Superior temporal gyrus (tissue), 1 donor: Measurements from ENCODE around the gene ARMC9.
"Not testable (repeated sequence)": the region's sequence is repeated elsewhere in the genome, so short reads cannot be mapped to it uniquely, and the experiment has no call there.

Experiments
- DNase-seq: peaks from one replicate; pipeline ENCODE4 v3.0.0-alpha.2; 2016; ENCODE audit errors: extremely low spot score

ARMC9 gene

DNA sequence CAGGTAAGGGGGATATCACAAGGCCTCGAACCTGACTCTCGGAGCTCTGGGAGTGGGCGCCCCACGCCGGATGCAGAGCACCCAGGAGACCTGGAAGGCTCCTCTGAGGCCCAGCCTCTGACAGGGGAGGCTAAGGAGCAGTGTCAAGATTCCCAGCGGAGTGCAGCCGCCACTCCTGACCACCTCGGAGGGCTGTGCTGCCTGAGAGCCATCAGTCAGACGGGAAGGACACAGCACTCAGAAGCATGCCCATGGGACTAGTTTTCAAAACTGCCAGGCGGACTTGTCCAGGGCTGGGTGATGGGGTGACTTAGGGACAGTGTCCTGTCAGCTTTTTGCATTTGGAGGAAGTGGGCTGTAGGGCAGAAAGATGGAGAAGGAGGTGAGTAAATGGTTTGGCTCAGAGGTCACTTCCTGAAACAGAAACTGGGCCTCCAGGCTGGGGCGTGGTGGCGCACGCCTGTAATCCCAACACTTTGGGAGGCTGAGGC, 162.5 kb downstream of the ARMC9 start:
- DNase-seq = no peak

DNA sequence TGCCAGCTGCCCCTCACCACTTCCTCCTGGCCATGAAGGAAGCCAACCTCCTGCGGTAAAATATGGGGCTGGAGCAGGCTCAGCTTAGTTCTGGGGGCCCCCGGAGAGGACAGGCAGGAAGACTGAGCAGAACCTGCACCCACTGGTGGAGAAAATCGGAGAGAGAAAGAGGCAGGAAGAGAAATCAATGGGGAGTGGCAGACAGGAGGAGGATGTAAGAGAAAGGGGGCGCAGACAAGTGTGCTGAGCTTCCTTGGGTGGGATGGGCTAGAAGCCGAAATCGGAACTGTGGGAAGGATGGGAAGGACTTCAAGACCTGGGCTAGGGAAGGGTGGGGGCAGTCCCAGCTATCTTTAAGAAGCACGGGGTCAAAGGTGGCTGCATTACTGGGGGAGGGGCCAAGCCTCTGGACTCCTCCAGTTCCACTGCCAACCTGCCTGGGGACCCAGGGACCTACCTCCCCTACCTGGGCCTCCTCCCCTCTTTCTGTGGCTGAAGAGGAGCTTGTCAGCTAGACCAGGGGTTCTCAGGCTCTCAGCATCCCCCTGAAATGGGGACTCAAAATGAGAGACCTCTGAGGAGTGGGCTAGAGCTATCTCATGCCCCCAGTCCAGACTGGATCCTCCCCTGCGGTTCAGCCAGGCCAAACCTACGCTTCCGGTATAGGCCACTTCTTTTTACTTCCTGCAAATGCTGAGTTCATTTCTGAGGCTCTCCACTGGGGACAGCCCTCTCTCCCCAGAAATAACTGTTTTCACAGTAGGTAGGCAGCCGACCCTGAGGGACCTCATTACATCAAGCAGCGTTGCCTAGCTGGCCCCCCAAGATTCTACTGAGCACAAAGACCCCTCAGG, 163.5 kb downstream of the ARMC9 start:
- no peak for DNase-seq

DNA sequence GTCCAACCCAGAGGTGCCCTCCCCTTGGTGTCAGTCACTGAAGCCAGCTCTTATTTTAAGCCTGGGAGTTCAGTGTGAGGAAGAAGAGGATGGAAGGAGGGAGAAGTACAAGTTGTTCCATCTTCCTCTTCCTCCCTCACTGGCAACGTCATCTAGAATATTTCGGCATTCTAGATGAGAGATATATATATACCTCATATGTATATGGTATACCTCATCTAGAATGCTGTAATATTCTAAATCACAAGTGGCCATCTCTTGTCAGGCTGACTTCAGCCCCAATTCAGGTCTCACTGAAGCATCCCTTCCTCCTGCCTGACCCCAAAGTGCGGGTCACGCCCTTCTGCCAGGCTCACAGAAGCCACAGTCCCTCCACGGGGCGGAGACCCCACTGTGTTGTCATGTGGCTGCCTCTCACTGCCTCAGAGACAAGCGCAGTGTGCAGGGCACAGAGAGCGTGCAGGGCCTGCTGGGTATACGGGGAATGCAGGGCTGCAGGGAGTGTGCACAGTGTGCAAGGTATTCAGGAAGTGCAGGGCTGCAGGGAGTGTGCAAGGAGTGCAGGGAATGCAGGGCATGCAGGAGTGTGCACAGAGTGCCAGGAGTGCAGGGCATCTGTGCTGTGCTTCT, 164.2 kb downstream of the ARMC9 start:
- no peak for DNase-seq

DNA sequence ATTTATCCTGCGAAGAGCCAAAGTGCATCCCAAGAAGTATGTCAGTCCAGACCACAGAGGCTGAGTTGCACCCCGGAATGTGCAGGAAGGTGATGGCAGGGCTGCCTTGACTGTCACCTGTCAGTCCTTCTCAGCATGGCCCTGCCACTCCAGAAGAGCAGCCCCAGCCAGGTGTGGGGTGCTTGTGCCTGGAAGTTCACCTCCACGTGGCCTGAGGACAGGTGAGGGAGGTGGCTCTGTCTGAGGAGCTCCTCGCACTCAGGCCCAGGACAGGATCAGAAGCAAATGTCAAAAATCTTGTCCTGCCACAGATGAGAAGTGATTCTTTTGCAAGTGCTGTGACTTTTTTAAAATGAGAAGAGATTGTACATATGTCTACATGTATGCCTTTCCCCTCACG, 165.6 kb downstream of the ARMC9 start:
- no peak for DNase-seq

DNA sequence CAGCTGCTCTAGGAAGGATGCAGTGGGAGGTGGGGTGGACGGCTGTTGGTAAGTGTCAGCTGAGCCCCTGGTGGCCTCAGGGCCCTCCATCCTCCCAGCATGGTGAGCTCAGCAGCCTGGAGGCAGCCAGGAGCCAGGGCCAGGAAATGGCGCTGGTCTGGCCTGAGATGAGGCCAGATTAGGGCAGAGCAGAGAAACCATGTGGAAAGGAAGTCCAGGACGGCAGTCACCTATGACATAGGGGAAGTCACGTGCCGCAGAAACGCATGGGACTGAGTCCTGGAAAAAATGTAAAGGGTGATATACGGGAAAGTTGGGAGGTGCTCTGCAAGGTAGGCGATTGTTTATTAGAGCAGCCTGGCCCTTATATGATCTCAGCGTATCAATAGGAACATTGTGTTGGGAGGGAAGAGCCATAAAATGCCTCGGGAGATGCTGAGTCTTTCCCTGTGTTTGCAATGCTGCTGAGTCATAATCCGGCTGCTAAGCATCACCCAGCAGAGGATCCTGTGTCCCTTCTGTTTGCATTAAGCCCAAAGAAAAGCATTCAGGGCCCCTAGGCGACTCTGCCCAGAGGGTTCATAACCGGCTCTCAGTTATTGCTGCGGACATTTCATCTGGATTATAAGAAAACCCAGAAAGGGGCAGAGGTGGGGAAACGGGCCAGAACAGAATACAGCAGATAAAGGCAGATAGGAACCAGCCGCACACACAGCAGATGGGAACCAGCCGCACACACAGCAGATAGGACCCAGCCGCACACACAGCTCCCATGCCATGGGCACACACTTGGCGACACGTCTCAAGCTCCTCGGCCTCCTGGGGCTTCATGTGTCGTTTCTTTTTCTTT, 166.8 kb downstream of the ARMC9 start:
- peak; percentile 89 for DNase-seq

DNA sequence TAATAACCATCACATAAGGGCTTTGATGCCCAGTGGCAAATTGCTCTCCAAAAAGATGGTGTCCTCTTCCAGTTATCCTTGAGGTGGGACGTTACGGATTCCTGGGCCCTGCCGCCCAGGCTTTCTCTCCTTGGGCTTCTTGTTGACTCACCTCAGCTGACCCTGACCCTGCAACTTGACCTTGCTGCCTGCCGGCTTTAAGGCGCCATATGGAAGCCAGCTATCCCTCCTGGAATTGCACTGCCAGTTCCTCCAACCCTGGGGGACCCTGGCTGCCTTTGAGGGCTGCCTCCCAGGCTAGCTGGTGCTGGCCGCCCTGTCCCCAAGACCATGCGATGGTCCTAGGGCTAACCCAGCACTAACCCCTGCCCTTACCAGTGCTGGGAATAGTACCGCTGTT, 168.7 kb downstream of the ARMC9 start:
- DNase-seq = no peak

DNA sequence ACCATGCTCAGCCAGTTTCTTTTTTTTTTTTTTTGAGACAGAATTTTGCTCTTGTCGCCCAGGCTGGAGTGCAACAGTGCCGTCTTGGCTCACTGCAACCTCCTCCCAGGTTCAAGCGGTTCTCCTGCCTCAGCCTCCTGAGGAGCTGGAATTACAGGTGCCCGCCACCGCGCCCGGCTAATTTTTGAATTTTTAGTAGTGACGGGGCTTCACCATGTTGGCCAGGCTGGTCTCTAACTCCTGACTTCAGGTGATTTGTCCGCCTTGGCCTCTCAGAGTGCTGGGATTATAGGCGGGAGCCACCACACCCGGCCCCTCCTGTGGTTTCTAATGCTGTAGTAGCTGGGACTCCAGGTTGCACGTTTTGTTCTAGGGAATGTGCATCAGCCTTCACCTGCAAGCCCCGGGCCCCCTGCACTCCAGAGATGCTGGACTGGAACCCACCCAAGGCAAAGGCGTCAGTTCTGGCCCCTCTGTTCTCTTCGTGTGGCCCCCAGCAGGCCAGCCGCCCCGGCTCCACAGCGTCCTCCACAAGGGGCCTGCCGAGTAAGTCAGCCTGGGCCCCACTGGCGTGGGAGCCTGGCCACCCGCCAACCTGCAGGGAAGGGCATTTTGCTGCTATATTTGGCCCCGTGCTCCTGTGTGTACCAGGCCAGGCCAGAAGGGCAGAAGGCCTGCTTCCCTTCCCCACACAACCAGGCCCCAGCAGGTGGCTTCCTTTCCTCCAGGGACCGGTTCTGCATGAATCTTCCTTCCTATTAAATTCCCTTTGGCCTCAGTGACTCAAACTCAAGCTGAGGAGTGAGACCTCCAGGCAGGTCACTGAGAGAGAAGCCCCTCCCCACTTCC, 171.4 kb downstream of the ARMC9 start:
- no peak for DNase-seq

DNA sequence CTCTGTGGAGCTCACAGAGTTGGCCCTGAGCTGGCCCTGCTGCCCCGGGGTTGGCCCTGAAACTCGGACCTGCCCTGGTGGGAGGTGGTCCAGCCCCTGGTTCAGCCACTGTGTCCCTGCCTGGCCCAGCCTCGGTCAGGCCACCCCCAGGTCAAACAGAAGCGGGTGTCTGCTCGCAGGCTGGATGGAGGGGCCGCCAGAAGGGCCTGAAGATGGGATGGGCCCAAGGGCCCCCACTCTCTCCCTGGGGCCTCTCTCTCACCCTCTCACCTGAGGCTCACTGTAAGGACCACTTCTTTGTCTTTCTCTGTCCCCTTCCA, 172.0 kb downstream of the ARMC9 start:
- DNase-seq = no peak

DNA sequence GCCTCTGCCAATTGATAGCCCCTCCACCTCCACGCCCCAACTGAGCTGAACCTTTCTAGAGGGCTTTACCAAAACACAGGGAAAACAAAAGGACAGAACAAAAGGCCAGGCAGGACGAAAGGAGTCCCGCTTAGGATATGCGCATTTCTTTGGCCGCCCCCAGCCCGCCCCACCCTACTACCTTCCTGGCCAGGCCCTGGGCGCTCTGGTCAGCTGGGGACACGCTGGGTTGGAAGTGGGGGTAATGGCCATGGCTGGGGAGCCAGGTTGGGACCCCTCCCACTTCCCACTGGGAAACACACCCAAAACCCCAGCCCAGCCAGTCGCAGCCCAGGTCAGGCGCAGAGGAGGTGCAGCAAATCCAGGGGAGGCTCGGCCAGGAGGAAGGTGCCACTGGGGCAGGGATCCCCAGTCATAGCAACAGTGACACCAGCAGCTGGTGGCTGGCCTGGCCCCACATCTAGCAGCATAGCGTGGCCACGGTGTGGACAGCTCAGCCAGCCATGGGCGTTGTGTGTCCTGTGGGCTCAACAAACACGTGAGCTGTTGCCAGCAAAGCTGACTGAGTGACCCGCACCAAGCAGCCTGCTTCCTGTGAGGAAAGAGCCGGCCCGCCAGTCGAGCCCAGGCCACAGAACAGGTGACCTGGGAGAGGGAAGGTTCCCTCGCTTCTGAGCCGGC, 172.5 kb downstream of the ARMC9 start:
- DNase-seq = no peak

DNA sequence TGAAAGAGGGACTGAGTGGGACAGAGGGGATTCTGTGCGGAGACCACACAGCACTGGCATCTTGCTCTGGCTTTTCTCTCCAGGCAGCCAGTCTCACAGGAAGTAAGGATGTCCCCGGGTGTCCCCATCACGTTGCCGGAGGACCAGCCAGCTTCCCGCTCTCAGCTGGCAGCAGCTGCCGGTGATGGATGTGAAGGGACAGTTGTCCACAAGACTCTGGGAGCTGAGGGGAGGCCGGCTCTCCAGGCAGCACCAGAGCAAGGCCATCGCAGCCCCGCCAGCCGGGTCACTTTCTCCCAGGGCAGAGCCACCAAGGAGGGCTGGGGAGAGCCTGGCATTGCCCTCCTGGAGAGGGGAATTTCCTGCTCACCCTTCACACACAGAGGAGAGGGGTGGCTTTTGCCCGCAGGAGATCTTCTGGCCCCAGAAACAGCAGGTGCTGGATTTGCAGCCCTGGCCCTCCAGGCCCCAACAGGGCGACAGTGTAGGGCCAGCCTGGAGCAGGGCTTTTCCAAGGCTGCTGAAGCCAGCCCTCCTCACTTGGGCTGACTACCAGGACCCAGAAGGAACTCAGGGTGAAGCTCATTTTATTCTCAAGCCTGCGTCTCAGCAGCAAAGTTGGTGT, 173.1 kb downstream of the ARMC9 start:
- DNase-seq = peak; percentile 57

DNA sequence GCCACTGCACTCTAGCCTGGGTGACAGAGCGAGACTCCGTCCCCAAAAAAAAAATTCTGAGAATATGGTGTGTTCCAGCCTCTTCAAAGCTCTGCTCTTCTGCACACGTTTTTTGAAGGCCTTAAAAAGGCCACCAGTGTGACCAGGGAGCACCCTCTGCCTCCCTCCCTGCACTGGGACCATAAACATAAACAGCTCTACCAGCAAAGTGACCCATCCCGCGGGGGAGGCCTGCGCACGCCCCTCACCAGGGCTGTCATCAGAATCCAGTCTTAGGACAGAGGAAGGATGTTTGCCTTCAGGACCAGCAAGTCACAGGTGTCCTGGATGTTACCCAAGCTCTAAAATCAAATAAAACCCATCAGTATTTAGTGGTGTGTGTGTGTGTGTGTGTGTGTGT, 173.9 kb downstream of the ARMC9 start:
- DNase-seq = no peak

DNA sequence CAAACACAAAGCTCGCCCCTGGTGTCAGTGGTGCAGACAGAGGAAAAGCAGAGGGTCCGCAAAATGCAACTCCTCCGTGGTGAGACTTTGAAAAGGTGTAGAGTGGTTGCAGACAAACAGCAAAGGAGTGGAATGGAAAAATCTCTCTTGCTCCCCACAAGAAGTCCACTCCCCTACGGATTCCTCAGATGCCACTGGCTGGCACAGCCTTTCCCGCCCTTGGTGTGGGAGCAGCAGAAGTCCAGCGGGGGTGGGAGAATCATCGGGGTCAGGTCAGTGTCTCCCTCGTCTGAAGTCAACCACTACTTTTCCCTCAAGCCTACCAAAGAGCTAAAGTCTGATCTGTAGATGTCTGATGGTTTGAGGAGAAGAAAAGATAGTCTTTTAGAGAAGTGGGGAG, 174.8 kb downstream of the ARMC9 start:
- DNase-seq = no peak

DNA sequence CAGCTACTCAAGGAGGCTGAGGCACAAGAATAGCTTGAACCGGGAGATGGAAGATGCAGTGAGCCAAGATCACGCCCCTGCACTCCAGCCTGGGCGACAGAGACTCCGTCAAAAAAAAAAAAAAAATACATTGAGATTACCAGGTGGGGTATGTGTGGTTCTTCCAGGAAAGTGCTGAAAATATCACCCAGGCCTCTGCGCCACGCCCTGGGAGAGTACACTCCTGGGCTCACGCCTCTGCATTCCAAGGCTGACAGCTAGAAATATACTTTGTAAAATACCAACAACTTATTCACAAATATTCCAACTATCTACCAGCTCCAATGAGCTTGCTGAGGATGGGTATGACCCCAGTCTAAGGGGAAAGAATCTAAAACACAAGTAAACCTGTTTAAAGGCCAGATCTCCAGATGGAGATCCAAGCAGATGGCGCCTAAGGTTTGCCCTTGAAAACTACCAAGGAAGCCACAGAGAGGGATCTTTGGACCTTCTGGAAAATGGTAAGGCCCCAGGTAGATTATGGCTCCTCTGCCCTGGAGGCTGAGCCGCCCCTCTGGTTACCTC, 175.4 kb downstream of the ARMC9 start:
- no peak for DNase-seq

DNA sequence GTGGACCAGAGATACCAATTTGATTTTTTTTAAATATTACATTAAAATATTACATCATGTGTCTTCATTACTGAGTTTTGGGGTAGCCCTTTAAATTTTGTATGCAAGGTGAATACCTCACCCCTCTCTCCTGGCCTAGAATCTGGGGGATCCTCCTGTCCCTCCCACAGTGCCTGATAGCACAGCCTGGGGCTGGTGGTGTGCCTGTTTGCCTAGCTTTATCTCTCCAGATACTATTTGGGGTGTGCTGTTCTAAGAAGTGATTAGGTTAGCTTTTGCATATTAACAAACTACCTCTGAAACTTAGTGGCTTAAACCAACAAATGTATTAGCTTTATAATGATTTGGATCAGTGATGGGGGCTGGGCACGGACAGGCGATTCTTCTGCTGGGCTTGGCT, 176.3 kb downstream of the ARMC9 start:
- no peak for DNase-seq

DNA sequence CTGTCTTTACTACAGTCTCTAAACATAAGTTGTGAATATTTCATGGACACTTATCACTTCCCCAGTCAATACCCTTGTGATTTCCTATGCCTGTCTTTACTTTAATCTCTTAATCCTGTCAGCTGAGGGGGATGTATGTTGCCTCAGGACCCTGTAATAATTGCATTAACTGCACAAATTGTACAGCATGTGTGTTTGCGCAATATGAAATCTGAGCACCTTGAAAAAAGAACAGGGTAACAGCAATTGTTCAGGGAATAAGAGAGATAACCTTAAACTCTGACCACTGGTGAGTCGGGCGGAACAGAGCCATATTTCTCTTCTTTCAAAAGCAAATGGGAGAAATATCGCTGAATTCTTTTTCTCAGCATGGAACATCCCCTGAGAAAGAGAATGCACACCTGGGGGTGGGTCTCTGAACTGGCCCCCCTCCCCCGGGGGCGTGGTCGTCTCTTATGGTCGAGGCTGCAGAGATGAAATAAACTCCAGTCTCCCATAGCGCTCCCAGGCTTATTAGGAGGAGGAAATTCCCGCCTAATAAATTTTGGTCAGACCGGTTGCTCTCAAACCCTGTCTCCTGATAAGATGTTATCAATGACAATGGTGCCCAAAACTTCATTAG, 177.7 kb downstream of the ARMC9 start:
- DNase-seq = not testable (repeated sequence)

DNA sequence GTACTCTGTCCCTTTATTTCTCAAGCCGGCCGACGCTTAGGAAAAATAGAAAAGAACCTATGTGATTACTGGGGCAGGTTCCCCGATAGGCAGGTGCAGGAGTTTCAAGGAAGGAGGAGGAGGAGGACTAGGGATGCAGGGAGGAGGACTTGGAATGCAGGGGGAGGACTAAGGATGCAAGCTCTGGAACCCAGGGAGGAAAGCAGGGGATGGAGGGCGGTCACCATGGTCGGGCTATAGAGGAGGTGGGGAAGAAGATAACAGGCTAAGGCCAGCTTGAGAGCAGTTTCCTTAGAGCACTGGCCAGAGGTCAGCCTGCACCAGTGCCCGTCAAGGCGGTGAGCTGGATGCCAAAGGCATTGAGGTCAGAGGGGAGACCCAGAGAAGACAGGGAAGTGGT, 178.4 kb downstream of the ARMC9 start:
- no peak for DNase-seq

DNA sequence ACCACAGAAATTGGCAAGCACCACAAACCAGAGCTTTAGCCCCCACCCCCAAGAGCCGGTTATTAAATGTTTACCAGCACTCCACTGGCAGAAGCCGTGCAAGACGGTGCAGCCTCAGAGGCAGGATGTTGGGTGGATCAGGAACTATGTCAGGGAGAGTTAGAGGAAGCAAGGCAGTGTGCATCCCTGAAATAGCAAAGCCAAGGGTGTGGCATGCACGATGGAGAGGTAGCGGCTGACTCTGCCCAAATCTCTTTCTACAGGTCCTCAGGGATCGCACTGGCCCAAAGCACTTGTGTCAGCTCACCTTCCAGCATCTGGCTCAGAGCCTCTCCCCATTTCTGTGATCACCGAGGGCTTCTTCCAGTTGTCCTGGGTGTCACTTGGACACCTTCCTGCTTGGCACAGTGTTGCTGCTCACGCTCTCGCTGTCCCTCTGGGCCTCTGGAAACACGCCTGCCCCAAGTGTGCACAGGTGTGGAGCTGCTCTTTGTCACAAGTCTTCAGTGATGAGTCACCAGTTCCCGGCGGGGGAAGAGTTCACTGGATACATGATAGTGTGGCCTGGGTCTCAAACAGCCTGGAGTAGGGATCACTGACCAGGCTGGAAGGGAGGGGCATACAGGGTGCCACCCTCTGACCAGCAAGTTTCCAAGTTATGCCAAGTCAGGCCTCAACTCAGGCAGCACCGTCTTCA, 179.7 kb downstream of the ARMC9 start:
- DNase-seq = no peak

DNA sequence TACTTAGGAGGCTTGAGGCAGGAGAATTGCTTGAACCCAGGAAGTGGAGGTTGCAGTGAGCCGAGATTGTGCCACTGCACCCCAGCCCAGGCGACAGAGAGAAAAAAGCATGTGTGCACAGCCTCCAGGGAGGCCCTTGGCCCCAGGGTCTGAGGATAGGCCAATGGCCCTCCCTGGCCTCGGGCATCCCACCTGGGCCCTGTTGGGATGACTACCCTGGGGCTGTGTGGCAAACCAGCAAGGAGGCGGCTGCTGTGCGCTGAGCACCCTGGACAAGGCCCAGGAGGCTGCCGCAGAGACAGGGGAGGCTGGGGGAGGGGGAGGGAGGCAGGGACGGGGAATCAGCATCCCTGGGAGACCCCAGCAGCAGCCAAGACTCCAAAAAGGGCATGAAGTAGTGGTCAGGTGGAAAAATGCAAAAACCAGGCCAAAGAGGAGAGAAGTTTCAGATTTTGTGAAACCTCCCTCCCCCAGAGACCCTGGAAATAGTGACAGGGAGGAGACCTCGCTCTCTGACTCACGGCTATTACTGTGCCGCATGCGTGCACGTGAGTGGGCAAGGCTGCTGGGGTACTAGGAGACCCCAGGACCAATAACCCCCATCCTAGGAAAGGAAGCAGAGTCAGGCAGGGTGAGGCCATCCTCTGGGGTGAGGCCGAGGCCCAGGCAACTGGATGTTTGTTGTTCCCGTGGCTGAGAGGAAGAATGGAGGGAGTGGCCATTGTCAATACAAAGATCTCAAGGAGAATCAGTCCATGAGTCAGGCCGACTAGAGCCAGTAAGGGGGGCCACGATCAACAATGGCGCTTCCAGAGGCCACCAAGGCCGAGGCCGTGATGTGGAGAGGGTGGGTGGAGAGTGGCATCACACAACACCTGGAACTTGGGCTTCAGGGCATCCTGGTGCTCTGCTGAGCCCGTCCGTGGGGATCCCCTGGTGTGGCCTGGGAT, 181.1 kb downstream of the ARMC9 start:
- DNase-seq = peak; percentile 62
